Central memory CD8-positive, alpha-beta T cell (primary cell): ENCODE data around the gene HAGH.

Experiments used
- ATAC-seq: fragments of 150-1000 bp; cut with Tn5 transposase; replicated peaks from 2 replicates; pipeline ENCODE4 v1.10.0; 2022; ENCODE audit warnings: mild to moderate bottlenecking, moderate FRiP score, moderate number of reproducible peaks; ENCODE audit not compliant: poor library complexity, severe bottlenecking; ENCODE audit errors: extremely low read depth
- DNase-seq, 2 donors: peaks; one replicate each; pipeline ENCODE4 v3.0.0; 2021; ENCODE audit warnings: low spot score in 2 of 2
- H3K27ac Mint-ChIP-seq: one replicate; pipeline ENCODE4 v1.8.0; 2022; ENCODE audit warnings: low read depth, mild to moderate bottlenecking, moderate library complexity, mixed read lengths
- H3K27me3 Mint-ChIP-seq: one replicate; pipeline ENCODE4 v1.8.0; 2022; ENCODE audit warnings: mixed read lengths
- H3K36me3 Mint-ChIP-seq: one replicate; pipeline ENCODE4 v1.8.0; 2022; ENCODE audit warnings: mild to moderate bottlenecking, moderate library complexity, mixed read lengths; ENCODE audit not compliant: insufficient read depth
- H3K4me1 Mint-ChIP-seq: one replicate; pipeline ENCODE4 v1.8.0; 2022; ENCODE audit warnings: mixed read lengths
- H3K4me3 Mint-ChIP-seq: one replicate; pipeline ENCODE4 v1.8.0; 2022; ENCODE audit warnings: mild to moderate bottlenecking, moderate library complexity, mixed read lengths
- H3K9me3 Mint-ChIP-seq: one replicate; pipeline ENCODE4 v1.8.0; 2022; ENCODE audit warnings: mixed read lengths

Gene HAGH

DNA sequence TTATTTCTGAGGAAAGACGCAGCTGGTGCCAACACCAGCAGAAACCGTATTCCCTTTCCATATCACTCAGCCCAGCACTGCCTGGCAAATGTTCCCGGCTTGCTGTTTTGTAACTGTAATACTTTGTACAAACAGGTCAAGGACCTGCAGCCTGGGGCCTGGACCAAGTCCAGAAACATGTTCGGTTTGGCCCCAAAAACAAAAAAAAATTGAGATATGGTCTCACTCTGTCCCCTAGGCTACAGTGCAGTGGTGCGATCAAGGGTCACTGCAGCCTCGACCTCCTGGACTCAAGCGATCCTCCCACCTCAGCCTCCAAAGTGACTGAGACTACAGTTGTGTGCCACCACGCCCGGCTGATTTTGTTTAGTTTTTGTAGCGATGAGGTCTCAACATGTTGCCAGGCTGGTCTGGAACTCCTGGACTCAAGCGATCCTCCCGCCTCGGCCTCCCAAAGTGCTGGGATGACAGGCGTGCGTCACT, 1.2 kb downstream of the HAGH start:
- Mint-ChIP-seq H3K36me3 (peaks cover 16% of the 10 kb centered on the region), H3K4me1 (peaks cover 27% of the 10 kb centered on the region), H3K4me3 (peak overlapping the region; percentile 71), H3K27me3 (no peaks in the 10 kb centered on the region), H3K27ac (peak overlapping the region; percentile 35), H3K9me3 (no peaks in the 10 kb centered on the region)
- ATAC-seq (no peak), DNase-seq (no peak)

DNA sequence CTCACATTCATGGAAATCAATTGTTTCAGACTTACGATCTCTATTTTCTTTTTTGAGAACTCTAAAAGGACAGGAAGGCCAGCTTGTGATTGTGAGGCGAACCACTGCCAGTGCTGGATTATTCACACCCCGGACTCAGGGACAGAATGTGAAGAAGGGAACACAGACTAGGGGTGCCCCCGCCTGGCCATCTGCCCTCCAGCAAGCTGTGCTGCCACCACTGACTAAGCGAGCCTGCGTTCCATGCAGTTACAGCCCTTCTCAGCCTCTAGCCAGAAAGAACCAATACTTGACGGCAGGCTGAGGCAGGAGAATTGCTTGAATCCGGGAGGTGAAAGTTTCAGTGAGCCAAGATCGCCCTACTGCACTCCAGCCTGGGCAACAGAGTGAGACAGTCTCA, 2.8 kb downstream of the HAGH start:
- DNase-seq (no peak), ATAC-seq (no peak)
- Mint-ChIP-seq H3K27me3 (no peaks in the 10 kb centered on the region), H3K4me3 (peak overlapping the region; percentile 71), H3K9me3 (no peaks in the 10 kb centered on the region), H3K27ac (no peak overlapping the region), H3K4me1 (peaks cover 14% of the 10 kb centered on the region), H3K36me3 (peaks cover 22% of the 10 kb centered on the region)

DNA sequence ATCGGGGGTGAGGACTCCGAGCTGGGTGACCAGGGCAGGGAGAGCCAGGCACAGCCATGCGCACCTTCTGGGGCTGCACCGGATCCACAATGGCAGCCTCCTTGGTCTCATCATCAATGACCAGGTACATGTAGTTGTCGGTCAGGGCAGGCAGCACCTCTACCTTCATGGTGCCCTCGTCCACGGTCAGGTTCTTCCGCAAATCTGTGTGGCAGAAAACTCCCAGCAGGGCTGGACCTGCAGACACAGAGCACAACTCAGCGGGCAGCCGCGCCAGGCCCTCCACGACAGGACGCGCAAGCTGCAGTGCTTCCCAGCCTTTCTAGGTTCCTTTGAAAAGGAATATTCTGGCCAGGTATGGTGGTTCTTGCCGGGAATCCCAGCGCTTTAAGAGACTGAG, 3.8 kb downstream of the HAGH start:
- Mint-ChIP-seq H3K4me1 (peaks cover 13% of the 10 kb centered on the region), H3K27me3 (no peaks in the 10 kb centered on the region), H3K4me3 (no peak overlapping the region), H3K27ac (no peak overlapping the region), H3K36me3 (peaks cover 24% of the 10 kb centered on the region), H3K9me3 (no peaks in the 10 kb centered on the region)
- DNase-seq (no peak), ATAC-seq (no peak)

DNA sequence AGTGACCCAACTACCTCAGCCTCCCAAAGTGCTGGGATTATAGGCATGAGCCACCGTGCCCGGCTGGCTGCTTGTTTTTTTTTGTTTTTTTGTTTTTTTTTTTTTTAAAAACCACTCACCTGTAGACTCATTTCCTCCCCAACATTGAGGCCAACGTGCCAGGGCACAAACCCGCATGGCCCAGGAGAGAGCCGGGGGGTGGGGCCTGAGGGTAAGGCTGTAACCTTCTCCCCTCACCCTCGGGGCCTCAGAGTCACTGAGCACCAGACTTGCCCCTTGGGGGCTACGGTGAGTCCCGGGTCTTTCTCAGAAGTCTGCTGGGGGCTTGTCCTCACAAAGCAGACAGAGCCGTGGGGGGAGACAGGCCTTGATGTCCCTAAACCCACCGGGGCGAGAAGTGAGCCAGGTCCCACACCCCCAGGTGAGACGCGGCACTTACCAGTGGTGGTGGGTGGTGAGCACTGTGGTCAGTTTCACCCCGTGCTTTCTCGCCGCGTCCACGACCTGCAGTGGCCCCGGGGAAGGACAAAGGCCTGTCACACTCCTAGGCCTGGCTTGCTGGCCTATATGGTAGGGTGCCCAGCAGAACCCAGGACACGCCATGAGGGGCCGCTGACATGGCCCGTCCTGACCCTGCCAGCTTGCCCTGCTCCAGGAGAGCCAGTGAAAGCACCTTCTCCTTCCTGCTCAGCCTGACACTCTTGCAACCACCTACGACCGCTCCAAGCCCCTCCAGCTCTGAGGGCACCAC, 4.6 kb downstream of the HAGH start:
- H3K27me3 Mint-ChIP-seq: no peaks in the 10 kb centered on the region
- H3K9me3 Mint-ChIP-seq: no peaks in the 10 kb centered on the region
- H3K4me3 Mint-ChIP-seq: no peak overlapping the region
- DNase-seq: no peak
- ATAC-seq: no peak
- H3K27ac Mint-ChIP-seq: no peak overlapping the region
- peaks cover 24% of the 10 kb centered on the region for H3K36me3 Mint-ChIP-seq
- peaks cover 7% of the 10 kb centered on the region for H3K4me1 Mint-ChIP-seq

DNA sequence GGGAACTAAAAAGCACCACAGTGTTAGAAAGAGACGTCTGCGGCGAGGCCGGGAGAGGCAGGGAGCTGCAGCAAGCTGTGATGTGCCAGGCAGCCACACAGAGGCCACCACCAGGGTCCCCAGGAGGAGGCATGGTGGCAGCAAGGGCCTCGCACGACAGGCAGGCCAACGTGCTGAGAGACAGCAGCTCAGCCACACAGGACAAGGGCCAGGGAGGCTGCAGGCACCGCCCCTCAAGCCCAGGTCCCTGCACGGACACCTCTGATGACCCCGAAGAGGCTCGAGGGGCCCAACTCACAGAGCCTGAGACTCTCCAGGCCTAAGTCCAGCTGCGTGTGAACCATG, 5.7 kb downstream of the HAGH start:
- Mint-ChIP-seq H3K9me3 (no peaks in the 10 kb centered on the region), H3K36me3 (peaks cover 21% of the 10 kb centered on the region), H3K4me1 (peaks cover 7% of the 10 kb centered on the region), H3K27ac (no peak overlapping the region), H3K27me3 (no peaks in the 10 kb centered on the region), H3K4me3 (no peak overlapping the region)
- no peak for ATAC-seq
- DNase-seq: no peak

DNA sequence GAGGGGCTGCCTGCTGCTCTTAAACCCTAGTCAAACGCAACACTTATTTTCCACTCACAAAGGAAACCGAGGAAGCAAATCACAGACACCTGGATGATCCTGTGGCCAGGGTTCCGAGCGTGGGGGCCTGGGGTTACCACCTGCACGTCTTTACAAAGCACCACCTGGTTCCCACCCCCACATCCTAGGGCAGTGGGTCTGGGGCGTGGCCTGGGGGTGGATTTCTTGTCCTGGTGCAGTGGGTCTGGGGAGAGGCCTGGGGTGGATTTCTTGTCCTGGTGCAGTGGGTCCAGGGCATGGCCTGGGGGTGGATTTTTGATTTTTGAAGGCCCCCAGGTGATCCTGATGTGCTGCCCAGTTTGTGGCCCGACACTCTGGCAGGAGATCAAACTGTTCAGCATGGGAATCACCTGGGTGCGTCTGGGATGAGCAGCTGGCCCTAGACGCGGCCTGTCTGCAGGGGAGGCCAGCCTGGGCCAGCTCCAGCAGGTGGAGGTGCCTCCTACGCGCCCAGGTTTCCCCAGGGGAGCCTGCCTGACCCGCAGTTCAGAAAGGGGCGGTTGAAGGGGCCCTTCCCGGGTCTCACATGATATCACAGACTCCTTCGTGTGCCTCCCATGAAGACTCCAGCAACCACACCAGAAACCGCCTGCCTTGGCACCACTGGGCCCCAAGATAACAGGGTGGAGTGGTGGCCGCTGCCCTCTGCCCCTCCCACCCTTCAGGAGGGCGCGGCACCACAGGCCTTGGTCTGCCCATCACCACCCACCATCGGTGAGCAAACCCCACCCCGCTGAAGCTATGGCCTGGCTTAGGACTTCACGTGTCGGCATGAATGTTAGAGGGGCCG, 6.3 kb downstream of the HAGH start:
- peaks cover 7% of the 10 kb centered on the region for H3K4me1 Mint-ChIP-seq
- no peak overlapping the region for H3K4me3 Mint-ChIP-seq
- H3K36me3 Mint-ChIP-seq: peaks cover 24% of the 10 kb centered on the region
- ATAC-seq (no peak), DNase-seq (no peak)
- no peak overlapping the region for H3K27ac Mint-ChIP-seq
- H3K27me3 Mint-ChIP-seq: no peaks in the 10 kb centered on the region
- H3K9me3 Mint-ChIP-seq: no peaks in the 10 kb centered on the region

DNA sequence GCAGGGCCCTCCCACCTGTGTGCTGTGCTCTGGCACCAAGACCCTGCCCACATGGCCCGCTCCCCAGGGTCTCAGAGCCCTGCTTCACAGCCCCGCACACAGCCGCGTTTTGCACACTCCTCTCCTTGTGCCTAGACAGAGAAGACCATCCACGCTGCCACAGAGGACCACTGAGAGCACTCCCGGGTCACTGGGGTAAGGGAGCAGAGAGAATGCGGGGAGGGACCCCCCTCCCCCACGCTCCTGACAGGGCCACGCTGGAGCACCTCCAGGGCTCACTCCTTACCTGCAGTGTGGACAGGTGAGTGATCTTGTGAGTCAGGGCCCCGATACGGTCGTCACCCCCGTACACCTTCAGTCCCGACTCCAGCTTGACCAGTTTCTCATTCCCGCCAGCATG, 7.0 kb downstream of the HAGH start:
- Mint-ChIP-seq H3K27me3 (no peaks in the 10 kb centered on the region), H3K4me3 (no peak overlapping the region), H3K36me3 (peaks cover 28% of the 10 kb centered on the region), H3K27ac (no peak overlapping the region), H3K9me3 (no peaks in the 10 kb centered on the region), H3K4me1 (peaks cover 5% of the 10 kb centered on the region)
- no peak for DNase-seq
- ATAC-seq: no peak

DNA sequence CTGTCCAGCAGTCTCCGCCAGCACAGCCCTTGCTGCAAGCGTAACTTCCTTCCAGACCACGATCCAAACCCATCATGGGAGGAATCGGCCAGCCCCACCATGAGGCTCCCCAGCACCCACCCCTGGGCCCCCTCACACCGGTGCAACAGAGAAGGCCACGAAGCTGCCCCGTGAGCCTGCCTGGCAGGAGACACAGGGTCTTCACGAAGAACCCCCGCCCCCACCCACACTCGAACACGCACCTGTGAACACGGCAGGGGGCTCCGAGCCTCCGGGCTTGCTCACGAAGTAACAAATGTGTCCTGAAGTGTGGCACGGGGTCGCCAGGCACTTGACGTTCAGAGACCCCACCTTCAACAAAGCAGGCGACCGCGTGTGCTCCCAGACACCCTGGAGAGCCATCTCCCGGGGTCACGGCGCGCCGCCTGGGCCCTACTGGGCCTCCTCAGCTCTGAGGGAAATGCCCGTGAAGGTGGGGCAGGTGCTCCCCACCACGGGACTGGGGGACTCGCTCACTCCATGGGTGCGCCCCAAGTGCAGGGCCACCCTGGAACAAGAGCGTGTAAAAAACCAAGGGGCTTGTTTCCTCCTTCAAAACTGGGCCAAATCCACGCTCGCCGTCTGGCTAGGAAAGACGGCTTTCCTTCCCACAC, 7.6 kb downstream of the HAGH start:
- Mint-ChIP-seq H3K27ac (no peak overlapping the region), H3K36me3 (peaks cover 30% of the 10 kb centered on the region), H3K4me1 (no peaks in the 10 kb centered on the region), H3K27me3 (no peaks in the 10 kb centered on the region), H3K9me3 (no peaks in the 10 kb centered on the region), H3K4me3 (no peak overlapping the region)
- ATAC-seq (no peak), DNase-seq (no peak)

DNA sequence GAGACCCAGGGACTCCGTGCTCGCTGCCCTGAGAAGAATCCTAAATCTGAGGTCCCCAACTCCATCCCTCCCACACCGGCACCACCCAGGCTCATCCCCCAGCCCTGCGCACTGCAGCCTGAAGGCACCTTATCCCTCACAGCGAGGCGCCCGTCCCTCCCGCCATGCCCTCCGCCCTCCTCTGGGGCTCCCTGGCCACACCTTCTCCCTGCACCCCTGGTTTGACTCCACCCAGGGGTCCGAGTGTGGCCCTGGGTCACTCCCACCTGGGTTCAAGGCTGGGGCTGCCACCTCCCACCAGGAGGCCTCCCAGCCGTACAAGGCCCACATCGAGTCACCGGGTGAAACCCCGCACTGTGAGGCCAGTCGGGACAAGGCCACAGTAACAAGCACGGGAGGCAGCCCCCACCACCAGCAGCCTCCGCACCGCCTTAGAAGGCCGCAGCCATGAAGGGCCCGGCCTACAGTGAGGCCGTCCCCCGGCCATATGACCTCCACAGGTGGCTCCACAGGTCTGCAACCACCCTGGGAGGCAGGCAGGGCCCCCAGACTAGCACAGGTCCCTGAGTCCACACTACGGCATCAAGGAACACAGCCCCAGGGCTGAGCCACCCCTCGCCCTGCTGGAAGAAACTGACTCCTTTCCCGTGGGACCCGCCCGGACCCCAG, 8.3 kb downstream of the HAGH start:
- H3K4me3 Mint-ChIP-seq: no peak overlapping the region
- DNase-seq: no peak
- H3K4me1 Mint-ChIP-seq: peaks cover 4% of the 10 kb centered on the region
- H3K36me3 Mint-ChIP-seq: peaks cover 37% of the 10 kb centered on the region
- H3K9me3 Mint-ChIP-seq: no peaks in the 10 kb centered on the region
- H3K27me3 Mint-ChIP-seq: no peaks in the 10 kb centered on the region
- H3K27ac Mint-ChIP-seq: no peak overlapping the region
- ATAC-seq: no peak

DNA sequence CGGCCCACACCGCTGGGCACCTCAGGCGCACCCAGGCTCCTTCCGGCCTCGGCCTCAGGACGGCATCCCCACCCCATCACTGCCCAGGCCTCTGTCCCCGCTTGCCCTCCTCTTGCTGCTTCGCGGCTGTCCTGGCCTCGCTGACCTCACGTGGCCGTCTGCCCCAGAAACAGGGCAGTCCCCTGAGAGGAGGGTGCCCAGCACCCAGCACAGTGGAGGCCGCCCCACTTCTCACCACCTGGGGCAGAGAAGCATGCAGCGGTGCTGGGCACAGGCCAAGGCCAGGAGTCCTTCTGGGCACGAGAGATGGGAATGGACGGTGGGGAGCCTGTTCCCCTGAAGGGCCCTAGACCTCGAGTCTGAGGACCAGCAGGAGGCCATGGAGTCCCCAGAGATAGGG, 8.9 kb downstream of the HAGH start:
- Mint-ChIP-seq H3K36me3 (peaks cover 39% of the 10 kb centered on the region), H3K4me1 (peaks cover 8% of the 10 kb centered on the region), H3K9me3 (no peaks in the 10 kb centered on the region), H3K27me3 (no peaks in the 10 kb centered on the region), H3K4me3 (no peak overlapping the region), H3K27ac (no peak overlapping the region)
- DNase-seq (no peak), ATAC-seq (no peak)

DNA sequence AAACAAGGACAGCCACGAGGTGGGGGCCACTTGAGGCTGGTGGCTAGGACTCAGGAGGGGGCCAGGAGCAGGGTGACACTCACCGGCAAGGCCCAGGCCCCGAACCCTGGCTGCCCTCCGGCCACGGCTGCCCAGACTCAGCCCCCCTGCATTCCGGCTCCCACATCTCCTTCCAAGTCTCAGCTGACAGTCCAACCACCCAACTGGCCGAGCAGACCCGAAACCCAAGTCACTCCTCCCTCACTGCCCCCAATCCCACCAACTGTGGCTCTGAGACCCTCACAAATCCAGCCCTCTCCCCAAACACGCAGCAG, 9.4 kb downstream of the HAGH start:
- Mint-ChIP-seq H3K4me3 (no peak overlapping the region), H3K27ac (no peak overlapping the region), H3K9me3 (no peaks in the 10 kb centered on the region), H3K4me1 (peaks cover 8% of the 10 kb centered on the region), H3K27me3 (no peaks in the 10 kb centered on the region), H3K36me3 (peaks cover 42% of the 10 kb centered on the region)
- DNase-seq (no peak), ATAC-seq (no peak)

DNA sequence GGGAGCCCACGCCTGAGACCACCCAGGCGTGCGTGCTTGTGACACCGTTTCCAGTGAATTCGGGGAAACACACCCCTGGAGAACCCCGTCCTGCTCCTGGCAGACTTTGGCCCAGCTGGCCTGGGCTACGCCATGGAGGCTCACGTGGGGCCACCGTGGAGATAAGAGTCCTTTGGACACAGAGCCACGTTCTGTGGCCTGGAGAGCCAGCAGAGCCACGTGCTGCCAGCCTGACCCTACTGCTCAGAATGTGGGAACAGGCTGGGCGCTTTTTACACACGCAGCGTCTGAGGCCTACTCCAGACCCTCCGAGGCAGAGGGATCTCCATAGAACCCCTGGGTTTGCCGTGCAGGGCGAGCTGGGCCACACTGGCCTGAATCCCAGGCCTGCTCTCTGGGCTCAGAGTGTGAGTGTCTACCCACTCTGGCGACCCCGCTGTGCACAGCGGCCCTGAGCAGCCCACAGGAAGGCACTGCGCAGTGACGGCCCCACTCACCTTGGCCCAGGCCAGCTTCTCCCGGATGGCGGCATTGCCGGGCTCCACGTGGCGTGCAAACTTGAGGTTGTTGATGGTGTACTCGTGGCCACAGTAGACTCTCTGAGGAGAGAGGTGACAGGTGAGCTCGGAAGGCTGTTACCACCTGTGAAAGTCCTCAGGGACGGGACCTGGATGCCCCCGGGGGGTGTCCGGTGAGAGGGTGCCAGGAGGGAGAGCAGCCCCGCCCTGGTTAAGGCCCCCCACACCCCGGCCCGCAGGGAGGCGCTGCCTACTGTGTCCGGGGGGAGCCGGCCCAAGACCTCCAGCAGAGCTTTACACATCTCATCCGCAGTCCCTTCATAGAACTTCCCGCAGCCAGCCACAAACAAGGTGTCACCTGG, 10.0 kb downstream of the HAGH start:
- Mint-ChIP-seq H3K27me3 (no peaks in the 10 kb centered on the region), H3K9me3 (no peaks in the 10 kb centered on the region), H3K27ac (no peak overlapping the region), H3K36me3 (peaks cover 41% of the 10 kb centered on the region), H3K4me3 (no peak overlapping the region), H3K4me1 (peaks cover 8% of the 10 kb centered on the region)
- ATAC-seq (no peak), DNase-seq (no peak)
